ENCODE measurements around the gene APOL1. TPM values are rescaled to one million over a fixed set of nuclear protein-coding genes. Genes with fewer than 3 reads are reported as not detected.

The APOL1 gene
- total and polyA plus RNA-seq, 2 of the 13 experiments (the other 11 are each of a cell fraction or from before 2014, with no cell fraction given), result 20.3 to 75.0 TPM

- H3K36me3 ChIP-seq (replicated peaks in 1 of 2; ENCODE audit: control insufficient read depth in 1 of 2, insufficient read depth in 2 of 2, low read length in 2 of 2), result peaks cover 12 to 32% of the 10 kb centered on the region in 2 experiments; a peak in 4 of 5 replicates
- H3K27ac ChIP-seq (ENCODE audit: extremely low read length, insufficient read depth, low read length), result no peak overlapping the region
- DNase-seq (ENCODE audit: low spot score) (no peak), FAIRE-seq (no peak), ATAC-seq (no peak)
- no peak overlapping the region for H3K4me2 ChIP-seq (ENCODE audit: low read depth, low read length)
- no peak overlapping the region for H2AFZ ChIP-seq (ENCODE audit: low read length)
- no peak overlapping the region for H3K4me3 ChIP-seq (replicated peaks in 1 of 3; ENCODE audit: insufficient read depth in 1 of 3, low read depth in 2 of 3, low read length in 3 of 3)
- H3K9ac ChIP-seq (ENCODE audit: insufficient read depth, low read depth, low read length), result no peak overlapping the region
- no peak for TF ChIP-seq ZBTB2 (CRISPR knock-in tag; IDR thresholded peaks at IDR 0.05; ENCODE audit: low read depth)
- no peak for TF ChIP-seq KLF15 (CRISPR knock-in tag; IDR thresholded peaks at IDR 0.05; ENCODE audit: borderline replicate concordance)
- peak; percentile 47 for TF ChIP-seq RBM22 (optimal IDR thresholded peaks at IDR 0.05; ENCODE audit: low read length)
- TF ChIP-seq NCOR1 (IDR thresholded peaks at IDR 0.05; ENCODE audit: borderline replicate concordance, low read length), result no peak
- TF ChIP-seq ZNF644 (CRISPR knock-in tag; IDR thresholded peaks at IDR 0.05; ENCODE audit: low read depth), result no peak
- TF ChIP-seq BCL6 (CRISPR knock-in tag; IDR thresholded peaks at IDR 0.05), result no peak
- TF ChIP-seq EP300 (IDR thresholded peaks at IDR 0.05; ENCODE audit: low read depth in 2 of 2, low read length in 2 of 2), result no peak
- TF ChIP-seq EP300 (CRISPR knock-in tag; IDR thresholded peaks at IDR 0.05; ENCODE audit: borderline replicate concordance), result no peak
- no peak for TF ChIP-seq ZNF501 (CRISPR knock-in tag; IDR thresholded peaks at IDR 0.05)
- no peak for TF ChIP-seq ZFY (CRISPR knock-in tag; IDR thresholded peaks at IDR 0.05)
- no peak for TF ChIP-seq ZNF549 (CRISPR knock-in tag; IDR thresholded peaks at IDR 0.05)
- TF ChIP-seq ZNF687 (CRISPR knock-in tag; IDR thresholded peaks at IDR 0.05), result peak; percentile 19; the same call in 1 of the 2 replicates
- TF ChIP-seq AGO2 (optimal IDR thresholded peaks at IDR 0.05; ENCODE audit: low read depth, low read length), result no peak
- CTCF ChIA-PET (ENCODE audit: low intra/inter-chr PET ratio, low total read pairs), result no interaction called here
- POLR2A ChIA-PET, result interaction anchor here (0.7 kb wide), 1 partner anchor 231 kb away, joined by 4 read pairs; no protein-coding TSS in a partner anchor
- TSS peak; percentile 46 for BruUV-seq (replicated peaks)
- H3K27me3 ChIP-seq (ENCODE audit: control insufficient read depth in 1 of 2, insufficient read depth in 2 of 2, low read length in 2 of 2), result no peaks in the 10 kb centered on the region
- intact Hi-C loops (cut with micrococcal nuclease; ENCODE audit: unreplicated experiment), result no loop called here
- H3K4me1 ChIP-seq (ENCODE audit: insufficient read depth, low read length), result peaks cover 52% of the 10 kb centered on the region
- no peaks in the 10 kb centered on the region for H4K20me1 ChIP-seq (ENCODE audit: insufficient read depth, low read length)
- in situ Hi-C loops (cut with HindIII; ENCODE audit: extremely low pct_ligation_motif_present, low pct_unique_long_range_greater_than_20kb), result loop anchor here (10.0 kb wide), 1 partner anchor 83 kb away; no protein-coding TSS in a partner anchor
- no peaks in the 10 kb centered on the region for H3K9me3 ChIP-seq (ENCODE audit: low read length)
- WGBS (ENCODE audit: low lambda C conversion rate), result 88% methylated on average over 6 of the region's 9 CpGs
- H3K79me2 ChIP-seq (ENCODE audit: insufficient read depth, low read length), result peaks cover 3% of the 10 kb centered on the region
These were observed 25.5 kb upstream of the APOL1 start for GRCh38 chr22:36227396-36227795.
